Measurements from ENCODE around the gene U2AF1L4.

DNA sequence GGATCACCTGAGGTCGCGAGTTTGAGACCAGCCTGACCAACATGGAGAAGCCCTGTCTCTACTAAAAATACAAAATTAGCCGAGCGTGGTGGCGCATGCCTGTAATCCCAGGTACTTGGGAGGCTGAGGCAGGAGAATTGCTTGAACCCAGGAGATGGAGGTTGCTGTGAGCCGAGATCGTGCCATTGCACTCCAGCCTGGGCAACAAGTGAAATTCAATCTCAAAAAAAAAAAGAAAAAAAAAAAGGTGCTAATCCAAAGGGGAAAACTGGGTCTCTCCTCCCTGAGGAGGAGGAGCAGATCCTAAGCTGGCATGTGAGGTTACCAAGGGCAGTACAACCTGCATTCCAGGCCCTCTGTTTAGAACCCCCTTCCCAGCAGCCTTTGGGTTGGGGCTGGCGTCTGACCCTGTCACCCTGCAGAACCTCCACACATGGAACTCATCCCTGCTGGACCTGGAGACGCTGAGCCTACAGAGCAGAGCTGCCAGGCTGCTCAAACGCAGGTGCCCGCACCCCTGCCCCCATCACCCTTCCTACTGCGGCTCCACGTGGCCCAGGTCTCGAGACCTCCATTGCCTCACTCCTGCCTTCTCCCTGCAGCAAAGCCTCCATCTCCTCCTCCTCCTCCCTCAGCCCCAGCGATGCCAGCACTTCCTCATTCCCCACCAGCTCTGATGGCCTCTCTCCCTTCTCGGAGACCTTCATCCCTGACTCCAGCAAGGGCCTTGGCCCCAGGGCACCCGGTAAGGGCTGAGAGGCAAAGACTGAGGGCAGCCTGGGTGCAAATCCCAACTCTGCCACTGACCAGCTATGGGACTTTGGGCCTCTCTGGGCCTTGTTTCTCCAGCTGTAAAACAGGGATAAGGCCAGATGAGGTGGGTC lies 19.5 kb upstream of the U2AF1L4 start:
- no peak for TF ChIP-seq POLR2A (IDR thresholded peaks at IDR 0.05)
- TF ChIP-seq, protein P1, sequence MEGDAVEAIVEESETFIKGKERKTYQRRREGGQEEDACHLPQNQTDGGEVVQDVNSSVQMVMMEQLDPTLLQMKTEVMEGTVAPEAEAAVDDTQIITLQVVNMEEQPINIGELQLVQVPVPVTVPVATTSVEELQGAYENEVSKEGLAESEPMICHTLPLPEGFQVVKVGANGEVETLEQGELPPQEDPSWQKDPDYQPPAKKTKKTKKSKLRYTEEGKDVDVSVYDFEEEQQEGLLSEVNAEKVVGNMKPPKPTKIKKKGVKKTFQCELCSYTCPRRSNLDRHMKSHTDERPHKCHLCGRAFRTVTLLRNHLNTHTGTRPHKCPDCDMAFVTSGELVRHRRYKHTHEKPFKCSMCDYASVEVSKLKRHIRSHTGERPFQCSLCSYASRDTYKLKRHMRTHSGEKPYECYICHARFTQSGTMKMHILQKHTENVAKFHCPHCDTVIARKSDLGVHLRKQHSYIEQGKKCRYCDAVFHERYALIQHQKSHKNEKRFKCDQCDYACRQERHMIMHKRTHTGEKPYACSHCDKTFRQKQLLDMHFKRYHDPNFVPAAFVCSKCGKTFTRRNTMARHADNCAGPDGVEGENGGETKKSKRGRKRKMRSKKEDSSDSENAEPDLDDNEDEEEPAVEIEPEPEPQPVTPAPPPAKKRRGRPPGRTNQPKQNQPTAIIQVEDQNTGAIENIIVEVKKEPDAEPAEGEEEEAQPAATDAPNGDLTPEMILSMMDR (IDR thresholded peaks at IDR 0.05), result no peak

Measured in sigmoid colon (tissue), 3 donors.